ENCODE results near the gene MOB1B.

Gene MOB1B

DNA sequence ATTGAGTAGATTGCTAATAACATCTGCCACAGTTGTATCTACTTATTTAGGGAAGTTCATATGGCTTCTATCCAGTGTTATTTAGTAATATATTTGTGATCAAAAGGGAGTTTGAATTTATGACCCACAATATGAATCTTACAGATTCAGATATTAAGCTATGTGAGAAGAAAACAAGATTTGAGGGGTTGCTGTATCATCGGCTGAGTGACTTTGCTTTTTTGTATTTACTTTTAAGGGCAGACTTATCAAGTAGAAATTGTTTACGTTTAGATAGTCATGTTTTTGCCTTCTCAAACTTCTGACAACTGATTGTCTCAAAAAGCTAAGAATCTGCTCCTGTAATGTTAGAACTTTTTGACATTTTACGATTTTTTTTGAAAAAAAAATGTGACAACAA, 74.1 kb downstream of the MOB1B start:
- Histone ChIP-seq H3K27me3 (replicated peaks; ENCODE audit: insufficient read depth, low read length) (no peaks in the 10 kb centered on the region), H3K9me3 (replicated peaks; ENCODE audit: insufficient read depth, low read length) (no peaks in the 10 kb centered on the region), H3K9ac (ENCODE audit: low read length) (no peak overlapping the region), H2AFZ (ENCODE audit: low read length) (no peak overlapping the region), H3K4me2 (ENCODE audit: low read depth, low read length) (no peak overlapping the region), H3F3A (ENCODE audit: insufficient read depth, low read length) (no peaks in the 10 kb centered on the region), H3K27ac (ENCODE audit: low read length) (no peak overlapping the region), H3K9me2 (replicated peaks; ENCODE audit: insufficient read depth, low read length) (no peaks in the 10 kb centered on the region), H3K79me2 (ENCODE audit: low read length) (no peaks in the 10 kb centered on the region), H3K4me1 (ENCODE audit: low read length) (no peaks in the 10 kb centered on the region), H3K4me3 (ENCODE audit: low read length) (no peak overlapping the region), H4K20me1 (ENCODE audit: insufficient read depth, low read length) (no peaks in the 10 kb centered on the region), H3K36me3 (replicated peaks; ENCODE audit: insufficient read depth, low read length) (no peaks in the 10 kb centered on the region)
- DNase-seq, result no peak
- TF ChIP-seq EZH2 (optimal IDR thresholded peaks at IDR 0.05; ENCODE audit: low read depth, low read length) (no peak), EZH2phosphoT487 (IDR thresholded peaks at IDR 0.05; ENCODE audit: low read length) (no peak), CTCF (IDR thresholded peaks at IDR 0.05; ENCODE audit: low read length) (no peak)

DNA sequence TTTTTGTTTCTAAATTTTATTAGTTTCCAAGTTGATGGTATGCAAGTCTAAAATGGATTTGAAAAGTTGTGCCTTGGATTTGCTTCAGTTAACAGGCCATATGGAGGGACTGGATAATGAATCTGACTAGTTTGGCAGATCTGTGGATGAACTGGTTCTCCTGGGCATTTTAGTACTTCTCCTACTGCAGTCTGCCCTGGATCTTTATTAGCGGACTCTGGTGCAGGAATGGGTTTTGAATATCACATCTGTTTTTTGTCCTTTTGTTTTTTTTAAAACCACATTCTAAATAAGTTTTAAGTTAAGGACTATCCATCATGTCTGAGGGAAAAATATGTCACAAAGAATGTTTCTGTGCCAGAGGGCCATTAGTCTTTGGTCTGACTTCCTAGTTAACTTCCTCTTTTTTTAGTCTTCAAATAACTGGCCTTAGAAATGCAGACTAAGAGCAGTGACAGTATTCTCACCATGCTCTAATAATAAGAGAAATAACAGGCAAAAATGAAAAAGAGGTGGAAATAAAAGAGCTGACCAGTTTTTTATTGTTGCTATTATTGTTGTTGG, 77.4 kb downstream of the MOB1B start:
- no peaks in the 10 kb centered on the region for H3K79me2 ChIP-seq (ENCODE audit: low read length)
- no peak overlapping the region for H3K9ac ChIP-seq (ENCODE audit: low read length)
- no peaks in the 10 kb centered on the region for H4K20me1 ChIP-seq (ENCODE audit: insufficient read depth, low read length)
- no peaks in the 10 kb centered on the region for H3F3A ChIP-seq (ENCODE audit: insufficient read depth, low read length)
- H3K4me3 ChIP-seq (ENCODE audit: low read length), result no peak overlapping the region
- TF ChIP-seq CTCF (IDR thresholded peaks at IDR 0.05; ENCODE audit: low read length), result no peak
- no peak for TF ChIP-seq EZH2 (optimal IDR thresholded peaks at IDR 0.05; ENCODE audit: low read depth, low read length)
- TF ChIP-seq EZH2phosphoT487 (IDR thresholded peaks at IDR 0.05; ENCODE audit: low read length), result no peak
- H2AFZ ChIP-seq (ENCODE audit: low read length), result no peak overlapping the region
- no peaks in the 10 kb centered on the region for H3K9me3 ChIP-seq (replicated peaks; ENCODE audit: insufficient read depth, low read length)
- no peaks in the 10 kb centered on the region for H3K36me3 ChIP-seq (replicated peaks; ENCODE audit: insufficient read depth, low read length)
- no peaks in the 10 kb centered on the region for H3K4me1 ChIP-seq (ENCODE audit: low read length)
- no peak overlapping the region for H3K27ac ChIP-seq (ENCODE audit: low read length)
- no peaks in the 10 kb centered on the region for H3K9me2 ChIP-seq (replicated peaks; ENCODE audit: insufficient read depth, low read length)
- H3K27me3 ChIP-seq (replicated peaks; ENCODE audit: insufficient read depth, low read length), result no peaks in the 10 kb centered on the region
- DNase-seq, result no peak
- no peak overlapping the region for H3K4me2 ChIP-seq (ENCODE audit: low read depth, low read length)

DNA sequence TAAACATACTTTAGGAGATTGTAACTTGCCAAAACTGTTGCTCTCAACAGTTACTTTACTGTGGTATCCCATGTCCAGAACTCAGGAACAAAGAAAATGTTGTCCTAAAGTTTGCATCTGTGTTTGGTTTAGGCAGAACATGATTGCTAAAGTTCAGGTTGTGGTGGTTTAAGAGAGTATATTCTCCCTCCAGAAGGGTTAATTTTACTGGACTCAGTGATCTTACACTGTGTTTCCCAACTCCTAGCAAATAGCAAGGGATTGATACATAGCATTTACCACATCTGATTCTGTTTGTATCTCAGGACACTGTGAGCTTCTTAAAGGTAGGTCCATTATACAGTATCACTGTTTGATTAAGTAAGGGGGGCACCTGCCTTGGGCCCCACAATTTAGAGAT, 78.0 kb downstream of the MOB1B start:
- Histone ChIP-seq H3K9ac (ENCODE audit: low read length) (no peak overlapping the region), H3K27me3 (replicated peaks; ENCODE audit: insufficient read depth, low read length) (no peaks in the 10 kb centered on the region), H3K4me1 (ENCODE audit: low read length) (no peaks in the 10 kb centered on the region), H3F3A (ENCODE audit: insufficient read depth, low read length) (no peaks in the 10 kb centered on the region), H3K9me2 (replicated peaks; ENCODE audit: insufficient read depth, low read length) (no peaks in the 10 kb centered on the region), H4K20me1 (ENCODE audit: insufficient read depth, low read length) (no peaks in the 10 kb centered on the region), H3K36me3 (replicated peaks; ENCODE audit: insufficient read depth, low read length) (no peaks in the 10 kb centered on the region), H3K4me3 (ENCODE audit: low read length) (no peak overlapping the region), H3K27ac (ENCODE audit: low read length) (no peak overlapping the region), H3K9me3 (replicated peaks; ENCODE audit: insufficient read depth, low read length) (no peaks in the 10 kb centered on the region), H2AFZ (ENCODE audit: low read length) (no peak overlapping the region), H3K79me2 (ENCODE audit: low read length) (no peaks in the 10 kb centered on the region), H3K4me2 (ENCODE audit: low read depth, low read length) (no peak overlapping the region)
- TF ChIP-seq EZH2phosphoT487 (IDR thresholded peaks at IDR 0.05; ENCODE audit: low read length) (no peak), EZH2 (optimal IDR thresholded peaks at IDR 0.05; ENCODE audit: low read depth, low read length) (no peak), CTCF (IDR thresholded peaks at IDR 0.05; ENCODE audit: low read length) (no peak)
- DNase-seq, result no peak

Data from MM.1S (cell line).